ENCODE data around the gene ADAM19.
"Not testable (repeated sequence)": the region's sequence is repeated elsewhere in the genome, so short reads cannot be mapped to it uniquely, and the experiment has no call there.

DNA sequence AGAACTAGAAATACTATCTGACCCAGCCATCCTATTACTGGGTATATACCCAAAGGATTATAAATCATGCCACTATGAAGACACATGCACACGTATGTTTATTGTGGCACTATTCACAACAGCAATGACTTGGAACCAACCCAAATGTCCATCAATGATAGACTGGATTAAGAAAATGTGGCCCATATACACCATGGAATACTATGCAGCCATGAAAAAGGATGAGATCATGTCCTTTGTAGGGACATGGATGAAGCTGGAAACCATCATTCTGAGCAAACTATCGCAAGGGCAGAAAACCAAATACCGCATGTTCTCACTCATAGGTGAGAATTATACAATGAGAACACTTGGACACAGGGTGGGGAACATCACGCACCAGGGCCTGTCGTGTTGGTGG is 145.7 kb downstream of the ADAM19 start:
- TF ChIP-seq, protein P1, sequence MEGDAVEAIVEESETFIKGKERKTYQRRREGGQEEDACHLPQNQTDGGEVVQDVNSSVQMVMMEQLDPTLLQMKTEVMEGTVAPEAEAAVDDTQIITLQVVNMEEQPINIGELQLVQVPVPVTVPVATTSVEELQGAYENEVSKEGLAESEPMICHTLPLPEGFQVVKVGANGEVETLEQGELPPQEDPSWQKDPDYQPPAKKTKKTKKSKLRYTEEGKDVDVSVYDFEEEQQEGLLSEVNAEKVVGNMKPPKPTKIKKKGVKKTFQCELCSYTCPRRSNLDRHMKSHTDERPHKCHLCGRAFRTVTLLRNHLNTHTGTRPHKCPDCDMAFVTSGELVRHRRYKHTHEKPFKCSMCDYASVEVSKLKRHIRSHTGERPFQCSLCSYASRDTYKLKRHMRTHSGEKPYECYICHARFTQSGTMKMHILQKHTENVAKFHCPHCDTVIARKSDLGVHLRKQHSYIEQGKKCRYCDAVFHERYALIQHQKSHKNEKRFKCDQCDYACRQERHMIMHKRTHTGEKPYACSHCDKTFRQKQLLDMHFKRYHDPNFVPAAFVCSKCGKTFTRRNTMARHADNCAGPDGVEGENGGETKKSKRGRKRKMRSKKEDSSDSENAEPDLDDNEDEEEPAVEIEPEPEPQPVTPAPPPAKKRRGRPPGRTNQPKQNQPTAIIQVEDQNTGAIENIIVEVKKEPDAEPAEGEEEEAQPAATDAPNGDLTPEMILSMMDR (conservative IDR thresholded peaks at IDR 0.05; ENCODE audit: low read length), result not testable (repeated sequence)
- not testable (repeated sequence) for TF ChIP-seq EZH2phosphoT487 (IDR thresholded peaks at IDR 0.05; ENCODE audit: borderline replicate concordance, low read depth, low read length)
